ENCODE results near the gene BCL6.

BCL6 gene

GRCh38 chr3:187737006-187737367, 8.3 kb downstream of the BCL6 start:
- TF ChIP-seq ZFX (IDR thresholded peaks at IDR 0.05): no peak
- TF ChIP-seq, protein P1, sequence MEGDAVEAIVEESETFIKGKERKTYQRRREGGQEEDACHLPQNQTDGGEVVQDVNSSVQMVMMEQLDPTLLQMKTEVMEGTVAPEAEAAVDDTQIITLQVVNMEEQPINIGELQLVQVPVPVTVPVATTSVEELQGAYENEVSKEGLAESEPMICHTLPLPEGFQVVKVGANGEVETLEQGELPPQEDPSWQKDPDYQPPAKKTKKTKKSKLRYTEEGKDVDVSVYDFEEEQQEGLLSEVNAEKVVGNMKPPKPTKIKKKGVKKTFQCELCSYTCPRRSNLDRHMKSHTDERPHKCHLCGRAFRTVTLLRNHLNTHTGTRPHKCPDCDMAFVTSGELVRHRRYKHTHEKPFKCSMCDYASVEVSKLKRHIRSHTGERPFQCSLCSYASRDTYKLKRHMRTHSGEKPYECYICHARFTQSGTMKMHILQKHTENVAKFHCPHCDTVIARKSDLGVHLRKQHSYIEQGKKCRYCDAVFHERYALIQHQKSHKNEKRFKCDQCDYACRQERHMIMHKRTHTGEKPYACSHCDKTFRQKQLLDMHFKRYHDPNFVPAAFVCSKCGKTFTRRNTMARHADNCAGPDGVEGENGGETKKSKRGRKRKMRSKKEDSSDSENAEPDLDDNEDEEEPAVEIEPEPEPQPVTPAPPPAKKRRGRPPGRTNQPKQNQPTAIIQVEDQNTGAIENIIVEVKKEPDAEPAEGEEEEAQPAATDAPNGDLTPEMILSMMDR (conservative IDR thresholded peaks at IDR 0.05): no peak
- H3K27ac ChIP-seq: no peak overlapping the region

GRCh38 chr3:187736418-187736871, 8.8 kb downstream of the BCL6 start:
- H3K27ac ChIP-seq: no peak overlapping the region
- TF ChIP-seq, protein P1 (conservative IDR thresholded peaks at IDR 0.05): no peak
- TF ChIP-seq ZFX (IDR thresholded peaks at IDR 0.05): no peak

- H3K27ac ChIP-seq: no peak overlapping the region
These were observed 9.4 kb downstream of the BCL6 start for GRCh38 chr3:187735837-187736236.

GRCh38 chr3:187735383-187735782, 9.9 kb downstream of the BCL6 start:
- TF ChIP-seq, protein P1 (conservative IDR thresholded peaks at IDR 0.05): no peak
- no peak overlapping the region for H3K27ac ChIP-seq

More at GRCh38 chr3:187735837-187736236, 9.4 kb downstream of the BCL6 start:
- TF ChIP-seq, protein P1 (conservative IDR thresholded peaks at IDR 0.05): no peak
- TF ChIP-seq ZFX (IDR thresholded peaks at IDR 0.05): no peak

DNA sequence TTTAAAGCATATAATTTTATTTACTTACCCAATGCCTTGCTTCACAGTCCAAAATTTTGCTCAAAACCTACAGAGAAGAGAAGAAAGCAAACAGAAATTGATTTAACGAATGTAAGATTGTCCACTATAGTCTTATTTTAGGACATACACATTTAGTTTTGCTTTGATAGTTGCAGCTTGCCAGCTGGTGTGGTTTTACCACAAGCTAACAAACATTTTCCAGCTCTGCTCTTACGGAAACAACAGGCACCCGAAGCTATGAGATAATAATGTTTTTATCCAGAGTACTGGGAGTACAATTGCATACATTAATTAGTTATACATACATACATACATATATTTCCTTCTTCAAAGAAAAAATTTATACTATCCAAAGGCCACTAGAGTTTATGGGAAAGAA, 10.4 kb downstream of the BCL6 start:
- no peak for TF ChIP-seq ZFX (IDR thresholded peaks at IDR 0.05)
- TF ChIP-seq, protein P1 (conservative IDR thresholded peaks at IDR 0.05): no peak
- no peak overlapping the region for H3K27ac ChIP-seq

DNA sequence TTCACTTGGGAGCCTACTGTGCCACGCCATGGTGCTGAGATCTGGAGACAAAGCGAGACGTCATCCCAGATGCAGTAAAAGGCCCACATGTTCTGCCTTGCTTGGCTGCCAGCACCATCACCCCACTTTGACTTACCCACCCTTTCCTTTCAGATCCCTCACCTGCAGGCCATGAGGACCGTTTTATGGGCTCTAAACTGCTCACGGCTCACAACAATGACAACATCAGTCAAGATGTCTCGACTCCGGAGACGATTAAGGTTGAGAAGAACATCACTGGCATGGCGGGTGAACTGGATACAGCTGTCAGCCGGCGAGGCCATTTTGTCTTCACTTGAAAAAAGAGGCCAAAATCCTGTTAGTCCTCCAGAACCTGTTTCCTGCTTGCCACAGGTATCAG, 11.9 kb downstream of the BCL6 start:
- no peak for TF ChIP-seq ZFX (IDR thresholded peaks at IDR 0.05)
- TF ChIP-seq, protein P1 (conservative IDR thresholded peaks at IDR 0.05): no peak
- H3K27ac ChIP-seq: no peak overlapping the region

DNA sequence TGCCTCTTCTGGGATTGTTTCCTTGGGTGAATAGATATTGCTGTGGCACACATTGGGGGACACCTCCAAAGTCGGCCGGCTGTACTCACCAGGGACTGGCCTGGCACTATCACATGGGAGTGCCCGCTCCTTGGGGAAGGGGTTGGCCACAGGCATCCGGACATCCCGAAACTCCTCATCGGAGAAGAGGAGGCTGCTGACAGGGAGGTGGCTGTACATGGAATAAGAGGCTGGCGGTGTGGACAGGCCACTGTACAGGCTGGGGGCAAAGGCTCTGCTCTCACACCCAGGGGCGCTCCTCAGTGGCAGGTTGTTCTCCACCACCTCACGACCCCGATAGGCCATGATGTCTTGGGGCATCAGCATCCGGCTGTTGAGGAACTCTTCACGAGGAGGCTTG, 15.7 kb downstream of the BCL6 start:
- TF ChIP-seq ZFX (IDR thresholded peaks at IDR 0.05): no peak
- TF ChIP-seq, protein P1 (conservative IDR thresholded peaks at IDR 0.05): no peak
- no peak overlapping the region for H3K27ac ChIP-seq
